ENCODE data around the gene ATP9A. TPM values are rescaled to one million over a fixed set of nuclear protein-coding genes. Genes with fewer than 3 reads are reported as not detected.

The ATP9A gene
- total RNA-seq, 6 experiments from 2014 or later: 10.5 to 17.4 (median 13.0) TPM

- no peaks in the 10 kb centered on the region for H3K27me3 ChIP-seq
- 100% methylated on average over 3 of the region's 3 CpGs for WGBS (ENCODE audit: insufficient coverage, low coverage, low lambda C conversion rate, missing lambda C conversion rate)
- H3K4me1 ChIP-seq: no peaks in the 10 kb centered on the region
- H3K9me3 ChIP-seq: no peaks in the 10 kb centered on the region
- no peak overlapping the region for H3K4me3 ChIP-seq
- H3K36me3 ChIP-seq: no peaks in the 10 kb centered on the region
- TF ChIP-seq POLR2A (IDR thresholded peaks at IDR 0.05): no peak
- TF ChIP-seq, protein P1, sequence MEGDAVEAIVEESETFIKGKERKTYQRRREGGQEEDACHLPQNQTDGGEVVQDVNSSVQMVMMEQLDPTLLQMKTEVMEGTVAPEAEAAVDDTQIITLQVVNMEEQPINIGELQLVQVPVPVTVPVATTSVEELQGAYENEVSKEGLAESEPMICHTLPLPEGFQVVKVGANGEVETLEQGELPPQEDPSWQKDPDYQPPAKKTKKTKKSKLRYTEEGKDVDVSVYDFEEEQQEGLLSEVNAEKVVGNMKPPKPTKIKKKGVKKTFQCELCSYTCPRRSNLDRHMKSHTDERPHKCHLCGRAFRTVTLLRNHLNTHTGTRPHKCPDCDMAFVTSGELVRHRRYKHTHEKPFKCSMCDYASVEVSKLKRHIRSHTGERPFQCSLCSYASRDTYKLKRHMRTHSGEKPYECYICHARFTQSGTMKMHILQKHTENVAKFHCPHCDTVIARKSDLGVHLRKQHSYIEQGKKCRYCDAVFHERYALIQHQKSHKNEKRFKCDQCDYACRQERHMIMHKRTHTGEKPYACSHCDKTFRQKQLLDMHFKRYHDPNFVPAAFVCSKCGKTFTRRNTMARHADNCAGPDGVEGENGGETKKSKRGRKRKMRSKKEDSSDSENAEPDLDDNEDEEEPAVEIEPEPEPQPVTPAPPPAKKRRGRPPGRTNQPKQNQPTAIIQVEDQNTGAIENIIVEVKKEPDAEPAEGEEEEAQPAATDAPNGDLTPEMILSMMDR (IDR thresholded peaks at IDR 0.05): no peak
- no peak for DNase-seq
- no peak for ATAC-seq
- no peak overlapping the region for H3K27ac ChIP-seq
- intact Hi-C loops (cut with DNase I): loop anchor here in 1 of 2 donors (10.0 kb wide), 1 partner anchor 331 kb away; no protein-coding TSS in a partner anchor
These were observed 134.8 kb downstream of the ATP9A start for GRCh38 chr20:51633430-51633829.

- no peaks in the 10 kb centered on the region for H3K9me3 ChIP-seq
- no peaks in the 10 kb centered on the region for H3K36me3 ChIP-seq
- H3K4me3 ChIP-seq: no peak overlapping the region
- DNase-seq: no peak
- no peaks in the 10 kb centered on the region for H3K4me1 ChIP-seq
- WGBS (ENCODE audit: insufficient coverage, low coverage, low lambda C conversion rate, missing lambda C conversion rate): 92% methylated on average over 4 of the region's 6 CpGs
- peak overlapping the region in 1 of 3 donors; percentile 30 for H3K27ac ChIP-seq
- intact Hi-C loops (cut with DNase I): loop anchor here in 1 of 2 donors (10.0 kb wide), 1 partner anchor 333 kb away; no protein-coding TSS in a partner anchor
- no peak for TF ChIP-seq POLR2A (IDR thresholded peaks at IDR 0.05)
- TF ChIP-seq, protein P1 (IDR thresholded peaks at IDR 0.05): no peak
- no peak for ATAC-seq
- no peaks in the 10 kb centered on the region for H3K27me3 ChIP-seq
These were observed 136.2 kb downstream of the ATP9A start for GRCh38 chr20:51631953-51632352.

GRCh38 chr20:51631011-51631950, 136.9 kb downstream of the ATP9A start:
- WGBS (ENCODE audit: insufficient coverage, low coverage, low lambda C conversion rate, missing lambda C conversion rate): 47% methylated on average over 21 of the region's 21 CpGs
- no peak for TF ChIP-seq POLR2A (IDR thresholded peaks at IDR 0.05)
- TF ChIP-seq, protein P1 (IDR thresholded peaks at IDR 0.05): no peak
- DNase-seq: no peak
- Histone ChIP-seq H3K9me3 (no peaks in the 10 kb centered on the region), H3K27me3 (no peaks in the 10 kb centered on the region), H3K4me3 (no peak overlapping the region), H3K36me3 (no peaks in the 10 kb centered on the region), H3K27ac (peak overlapping the region in 2 of 3 donors; percentile 29 to 38), H3K4me1 (no peaks in the 10 kb centered on the region)
- peak; percentile 74 to 86 (median 78) for ATAC-seq
- intact Hi-C loops (cut with DNase I): loop anchor here in 1 of 2 donors (10.0 kb wide), 1 partner anchor 334 kb away; no protein-coding TSS in a partner anchor

DNA sequence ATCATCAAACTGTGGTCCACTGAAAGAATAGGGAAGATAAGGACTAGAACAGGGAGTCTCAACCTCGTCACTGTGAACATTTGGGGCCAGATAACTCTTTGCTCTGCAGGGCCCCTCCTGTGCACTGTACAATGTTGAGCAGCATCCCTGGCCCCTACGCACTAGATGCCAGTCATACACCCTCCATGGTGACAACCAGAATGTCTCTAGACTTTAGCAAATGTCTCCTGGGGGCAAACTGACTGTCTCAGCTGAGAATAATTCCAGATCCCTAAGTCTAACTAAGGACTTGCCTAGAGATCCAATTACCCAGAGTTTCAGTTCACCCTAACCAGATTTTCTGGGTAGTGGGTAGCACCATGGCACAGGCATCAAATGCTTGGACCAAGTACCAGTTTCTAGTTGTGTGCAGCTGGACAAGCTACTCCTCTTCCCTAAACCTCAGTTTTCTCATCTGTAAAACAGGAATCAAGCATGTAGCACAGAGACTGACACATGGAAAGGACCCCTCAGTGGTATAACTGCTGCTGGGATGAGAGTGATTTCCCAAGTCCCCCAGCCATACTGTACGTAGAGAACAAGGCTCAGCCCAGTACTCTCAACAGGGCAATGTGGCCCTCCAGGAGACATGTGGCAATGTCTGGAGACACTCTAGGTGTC, 138.7 kb downstream of the ATP9A start:
- no peak overlapping the region for H3K4me3 ChIP-seq
- H3K36me3 ChIP-seq: no peaks in the 10 kb centered on the region
- H3K27ac ChIP-seq: no peak overlapping the region
- intact Hi-C loops (cut with DNase I): loop anchor here in 1 of 2 donors (10.0 kb wide), 1 partner anchor 335 kb away; no protein-coding TSS in a partner anchor
- TF ChIP-seq POLR2A (IDR thresholded peaks at IDR 0.05): no peak
- TF ChIP-seq, protein P1 (IDR thresholded peaks at IDR 0.05): no peak
- DNase-seq (no peak), ATAC-seq (no peak)
- H3K27me3 ChIP-seq: no peaks in the 10 kb centered on the region
- H3K4me1 ChIP-seq: no peaks in the 10 kb centered on the region
- WGBS (ENCODE audit: insufficient coverage, low coverage, low lambda C conversion rate, missing lambda C conversion rate): 57% methylated on average over 1 of the region's 3 CpGs
- no peaks in the 10 kb centered on the region for H3K9me3 ChIP-seq

Data from right lobe of liver (tissue), 6 donors.